HG03045 (cell line): ENCODE measurements around the gene TEX29.

Experiments used
- ATAC-seq: cut with Tn5 transposase; IDR thresholded peaks from one replicate; pipeline ENCODE4 v1.9.1; 2021; ENCODE audit warnings: mild to moderate bottlenecking, moderate library complexity; ENCODE audit not compliant: unreplicated experiment

Gene TEX29

DNA sequence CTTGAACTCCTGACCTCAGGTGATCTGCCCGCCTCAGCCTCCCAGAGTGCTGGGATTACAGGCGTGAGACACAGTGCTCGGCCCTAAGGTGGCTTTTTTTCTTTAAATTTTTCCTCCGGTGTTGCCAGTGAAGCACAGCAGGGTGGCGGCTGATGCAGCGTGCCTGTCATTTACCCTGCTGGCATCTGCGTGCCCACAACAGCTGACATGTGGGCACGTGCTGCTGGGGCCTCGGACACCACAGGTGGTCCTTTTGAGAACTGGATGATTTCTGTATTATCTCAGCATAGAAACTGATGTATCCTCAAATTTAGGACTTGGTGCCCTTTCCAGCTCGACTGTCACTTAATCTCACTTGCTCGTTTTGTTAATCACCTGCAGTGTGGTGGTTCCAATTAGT, 31.2 kb upstream of the TEX29 start:
- ATAC-seq = no peak

DNA sequence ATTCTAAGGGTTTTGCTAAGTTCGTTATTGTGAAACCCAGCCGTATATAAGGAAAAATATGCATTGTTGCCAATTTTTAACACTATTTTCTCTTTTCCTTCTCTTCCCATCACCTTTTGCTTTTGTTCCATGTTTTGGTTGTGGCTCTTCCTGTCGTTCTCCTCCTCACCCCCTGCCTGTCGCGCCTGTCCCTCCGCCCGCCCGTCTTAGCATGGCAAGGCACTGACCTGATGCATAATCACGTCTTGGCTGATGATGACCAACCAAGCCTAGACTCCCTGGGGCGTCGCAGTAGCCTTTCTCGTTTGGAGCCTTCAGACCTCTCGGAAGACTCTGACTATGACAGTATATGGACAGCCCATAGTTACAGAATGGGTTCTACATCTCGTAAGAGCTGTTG, 28.5 kb upstream of the TEX29 start:
- ATAC-seq = no peak

DNA sequence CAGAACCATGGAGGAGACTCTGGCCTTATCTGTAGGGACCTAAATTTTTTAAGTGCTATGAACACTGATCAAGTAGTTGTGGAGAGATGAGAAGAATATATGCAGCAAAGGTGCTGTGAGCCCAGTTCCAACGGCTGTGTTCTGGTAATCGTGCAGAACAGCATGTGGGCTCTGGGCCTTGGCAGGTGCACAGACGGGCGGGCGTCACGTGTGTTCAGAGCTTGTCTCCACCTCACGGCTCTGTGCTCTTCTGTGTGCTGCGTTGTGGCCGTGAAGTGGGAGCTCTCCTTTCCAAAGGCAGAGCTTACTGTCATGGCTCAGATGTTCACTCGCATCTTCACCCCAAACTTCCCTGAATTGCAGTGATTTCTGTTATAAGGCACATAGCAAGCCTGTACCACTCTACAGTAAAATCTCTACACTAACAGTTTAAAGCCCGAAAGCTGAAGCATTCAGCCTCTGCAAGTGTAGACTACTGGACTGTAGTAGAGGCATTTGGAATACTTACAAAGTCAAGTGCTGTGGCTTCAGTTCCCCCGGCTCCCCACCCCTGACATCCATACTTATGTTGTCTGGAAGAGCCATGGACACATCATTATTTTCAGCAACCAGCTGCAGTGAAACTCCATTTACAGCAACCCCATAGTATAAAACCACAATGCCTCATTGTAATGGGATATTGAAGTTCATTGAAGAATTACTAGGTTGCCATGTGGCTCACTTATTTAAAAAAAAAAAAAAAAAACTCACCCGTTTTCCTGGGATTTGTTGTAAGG, 27.5 kb upstream of the TEX29 start:
- no peak for ATAC-seq

DNA sequence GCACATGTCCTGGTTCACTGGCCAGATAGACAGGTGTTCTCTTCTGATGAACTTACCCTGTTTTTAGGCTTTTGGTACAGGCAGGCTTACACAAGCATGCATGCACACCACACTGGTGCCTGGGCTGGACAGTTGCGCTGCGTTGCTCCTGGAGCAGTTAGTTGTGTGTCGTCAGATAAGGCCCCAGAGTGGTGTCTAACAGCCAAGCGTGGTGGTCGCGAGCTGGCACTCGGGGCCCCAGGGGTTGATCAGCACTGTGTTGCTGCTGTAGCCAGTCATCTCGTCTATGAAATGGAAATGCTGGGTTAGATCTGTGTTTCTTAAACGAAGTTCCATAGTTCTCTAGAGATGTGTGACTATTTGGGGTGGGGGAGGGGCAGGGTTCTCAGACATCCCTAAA, 24.6 kb upstream of the TEX29 start:
- no peak for ATAC-seq

DNA sequence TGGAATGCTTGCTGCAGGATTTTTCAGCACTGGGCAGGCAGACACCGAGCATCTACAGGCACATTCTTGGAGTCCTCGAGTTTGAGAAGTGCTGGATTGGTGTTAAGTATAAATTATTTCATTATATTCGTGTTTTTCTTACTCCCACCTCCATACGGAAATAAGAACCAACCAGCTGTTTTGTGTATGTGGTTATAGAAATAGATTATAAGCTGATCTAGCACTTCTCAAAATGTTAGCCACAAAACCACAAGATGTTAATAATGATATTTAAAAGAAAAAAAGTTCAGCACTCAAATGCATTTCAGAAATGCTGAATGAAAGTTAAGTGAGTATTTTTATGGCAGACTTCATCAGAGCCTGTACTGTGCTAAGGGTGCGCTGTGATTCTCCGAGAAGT, 24.0 kb upstream of the TEX29 start:
- ATAC-seq = no peak

DNA sequence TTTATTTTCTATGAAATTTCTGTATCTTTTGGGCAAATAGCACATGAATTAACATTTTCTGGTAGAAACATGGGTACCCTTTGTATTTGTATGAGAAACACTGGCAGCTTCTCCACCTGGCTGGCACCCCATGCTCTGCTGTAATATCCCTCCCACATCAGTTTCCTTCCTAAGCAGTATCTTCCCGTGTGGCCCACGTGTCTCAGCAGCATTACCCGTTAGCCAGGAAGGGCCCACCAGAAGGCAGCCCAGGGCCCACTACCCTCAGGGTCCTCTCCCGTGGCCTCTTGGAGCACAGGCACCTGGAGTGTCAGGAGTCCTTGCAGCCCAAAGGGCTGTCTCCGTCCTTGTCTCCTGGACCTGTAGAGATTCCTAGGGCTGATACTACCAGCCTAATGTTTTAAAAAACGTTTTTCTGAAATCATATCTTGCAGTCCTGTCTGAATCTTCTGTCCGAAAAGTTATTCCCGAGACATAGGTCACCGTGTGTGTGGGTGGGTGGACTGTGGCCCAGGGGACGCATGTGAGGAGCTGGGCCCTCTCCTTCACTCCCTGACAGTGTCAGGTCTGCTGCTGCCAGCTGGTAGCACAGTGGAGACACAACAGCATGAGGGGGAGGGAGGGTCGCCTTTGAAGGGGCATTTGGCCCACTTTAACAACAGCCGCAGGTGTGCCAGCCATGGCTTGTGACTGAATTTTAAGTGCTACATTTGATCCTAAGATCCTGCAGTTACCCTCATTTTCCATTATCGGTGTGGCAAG, 22.0 kb upstream of the TEX29 start:
- no peak for ATAC-seq

DNA sequence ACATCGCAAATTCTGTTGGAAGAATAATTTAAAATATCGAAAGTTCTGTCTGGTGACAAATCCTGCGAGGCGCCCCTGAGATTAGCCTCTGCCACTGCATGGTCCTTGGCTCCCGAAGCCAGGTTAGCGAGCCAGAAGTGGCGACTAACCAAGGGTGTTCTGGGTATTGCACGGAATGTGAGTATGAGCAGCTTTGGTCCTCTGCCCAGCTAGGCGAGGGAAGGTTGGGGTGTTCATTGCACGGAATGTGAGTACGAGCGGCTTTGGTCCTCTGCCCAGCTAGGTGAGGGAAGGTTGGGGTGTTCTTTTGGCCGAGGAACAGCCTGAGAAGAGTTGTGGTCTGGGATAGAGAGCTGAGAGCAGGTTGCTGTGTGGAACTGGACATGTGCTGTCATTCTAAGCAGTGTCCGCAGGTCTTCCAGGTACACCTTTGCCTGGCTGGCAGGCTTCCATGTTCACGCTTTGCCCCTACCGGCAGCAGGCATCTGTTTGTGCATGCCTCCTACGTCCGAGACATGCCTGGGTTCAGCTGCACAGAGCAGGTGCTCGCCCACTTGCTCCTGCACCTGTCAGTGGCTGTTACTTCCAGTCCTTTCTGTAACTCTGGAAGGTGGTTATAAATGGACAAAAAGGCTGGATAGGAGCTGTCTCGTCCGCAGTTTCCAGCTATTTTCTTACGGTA, 18.3 kb upstream of the TEX29 start:
- no peak for ATAC-seq

DNA sequence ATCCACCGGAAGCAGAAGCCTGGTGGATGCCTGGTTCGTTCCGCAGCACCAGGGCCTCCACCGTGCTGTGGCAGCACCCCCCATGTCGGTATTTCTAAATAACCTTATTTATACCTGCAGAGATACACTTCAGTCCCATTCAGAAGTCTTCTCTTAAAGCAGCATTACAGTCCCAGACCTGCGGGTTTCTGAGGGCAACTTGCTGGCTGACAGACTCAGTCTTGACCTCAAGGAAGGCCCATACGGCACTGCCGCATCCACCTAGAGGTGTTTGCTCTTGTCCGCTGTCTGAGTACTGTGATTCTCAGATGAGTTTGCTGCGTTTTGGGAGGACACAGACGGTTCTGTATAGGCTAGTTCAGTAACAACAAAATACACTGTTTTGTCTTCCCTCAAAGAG, 16.9 kb upstream of the TEX29 start:
- ATAC-seq = peak; percentile 5

DNA sequence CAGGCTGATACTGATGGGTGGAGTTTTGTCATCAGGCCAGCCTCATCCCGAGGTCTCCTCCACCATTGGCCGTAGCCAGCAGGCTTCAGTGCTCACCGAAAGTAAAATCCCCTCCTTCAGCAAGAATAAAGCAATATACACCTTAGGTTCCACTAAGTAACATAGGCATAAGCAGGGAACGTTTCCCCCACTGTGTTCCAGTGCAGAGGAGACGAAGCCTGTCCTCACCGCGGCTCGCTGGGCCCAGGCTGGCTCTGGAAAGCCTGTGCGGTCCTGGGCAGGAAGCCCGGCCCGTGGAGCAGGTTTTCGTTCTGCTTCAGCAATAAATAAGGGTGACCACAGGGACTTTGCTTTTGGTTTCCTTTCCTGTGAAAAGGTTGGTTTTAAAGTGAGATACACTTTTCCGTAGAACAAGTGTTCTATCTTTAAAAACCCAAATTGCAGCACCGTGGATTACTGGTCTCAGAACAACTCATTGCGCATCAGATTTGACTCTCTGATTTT, 16.3 kb upstream of the TEX29 start:
- peak; percentile 88 for ATAC-seq

DNA sequence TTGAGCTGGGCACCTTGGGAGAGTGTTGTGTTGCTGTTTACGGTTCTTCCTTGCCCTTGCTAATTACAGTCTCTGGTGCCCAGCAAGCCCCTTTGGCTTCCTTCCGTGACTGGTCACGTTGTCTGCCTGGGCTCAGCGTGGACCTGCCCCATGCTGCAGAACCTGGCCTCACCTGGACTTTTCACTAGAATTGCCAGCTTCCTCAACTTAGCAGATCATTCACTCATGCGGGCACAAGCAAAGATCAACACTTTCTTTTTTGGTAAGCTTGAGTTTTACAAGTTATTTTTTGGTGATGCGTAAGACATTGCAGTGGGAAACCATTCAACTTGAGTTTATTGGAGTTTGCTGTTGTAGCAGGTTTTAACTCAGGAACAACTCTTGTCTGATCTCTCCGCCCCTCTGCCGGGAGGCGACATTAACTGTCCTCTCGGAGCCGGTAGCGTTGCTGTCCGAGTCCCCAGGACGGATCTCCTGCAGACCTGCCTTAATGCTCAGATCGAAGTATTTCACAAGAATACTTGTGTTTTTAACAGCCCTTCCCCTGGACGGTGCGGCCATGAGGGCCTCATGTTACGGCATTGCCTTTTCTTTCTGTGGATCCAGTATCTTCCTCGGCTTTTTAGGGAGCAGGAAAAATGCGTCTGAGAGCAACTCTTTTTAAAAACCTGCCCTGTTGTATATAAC, 15.7 kb upstream of the TEX29 start:
- ATAC-seq = no peak

DNA sequence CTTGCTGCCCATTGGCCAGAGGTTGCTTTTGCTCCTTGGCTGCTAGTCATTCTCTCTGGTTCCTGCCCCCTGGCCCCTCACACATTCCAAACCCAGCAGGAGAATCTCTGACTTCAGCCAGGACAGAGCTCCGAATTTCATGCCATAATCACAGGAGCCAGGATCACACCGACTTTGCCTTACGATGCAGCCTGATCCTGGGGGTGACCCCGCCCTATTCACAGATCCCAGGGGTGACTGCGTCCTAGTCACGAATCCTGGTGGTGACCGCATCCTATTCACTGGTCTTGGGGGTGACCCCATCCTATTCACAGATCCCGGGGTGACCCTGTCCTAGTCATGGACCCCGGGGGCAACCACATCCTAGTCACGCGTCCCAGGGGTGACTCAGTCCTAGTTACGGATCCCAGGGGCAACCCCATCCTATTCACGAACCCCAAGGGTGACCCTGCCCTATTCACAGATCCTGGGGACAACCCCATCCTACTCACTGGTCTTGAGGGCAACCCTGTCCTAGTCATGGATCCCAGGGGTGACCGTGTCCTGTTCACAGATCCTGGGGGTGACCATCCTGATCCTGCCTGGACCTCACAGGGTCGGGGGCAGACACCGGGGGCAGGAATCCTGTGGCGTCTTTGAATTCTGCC, 7.4 kb upstream of the TEX29 start:
- no peak for ATAC-seq

DNA sequence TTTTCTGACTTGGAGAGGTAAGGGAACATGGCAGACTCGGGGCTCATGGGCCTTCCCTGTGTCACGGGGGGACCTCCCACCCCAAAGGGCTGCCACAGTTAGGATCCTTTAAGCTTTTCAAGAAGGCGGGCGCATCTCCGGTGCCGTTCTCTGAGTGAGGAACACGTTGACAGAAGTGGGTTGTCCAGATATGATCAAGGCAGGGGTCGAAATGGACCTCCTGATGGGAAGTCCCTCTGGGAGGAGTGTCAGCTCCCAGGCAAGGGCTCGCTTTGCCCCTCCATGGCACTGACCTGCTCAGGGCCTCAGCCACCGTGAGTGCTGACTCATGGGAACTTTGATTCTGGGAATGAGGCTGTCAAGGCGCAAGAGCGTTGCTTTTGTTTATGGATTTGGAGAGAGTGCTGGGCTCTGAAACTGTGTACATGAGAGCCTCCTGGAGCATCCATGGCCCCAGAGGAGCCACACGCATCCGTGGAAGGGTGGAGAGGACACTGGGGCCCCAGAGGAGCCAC, 6.5 kb upstream of the TEX29 start:
- ATAC-seq = no peak

DNA sequence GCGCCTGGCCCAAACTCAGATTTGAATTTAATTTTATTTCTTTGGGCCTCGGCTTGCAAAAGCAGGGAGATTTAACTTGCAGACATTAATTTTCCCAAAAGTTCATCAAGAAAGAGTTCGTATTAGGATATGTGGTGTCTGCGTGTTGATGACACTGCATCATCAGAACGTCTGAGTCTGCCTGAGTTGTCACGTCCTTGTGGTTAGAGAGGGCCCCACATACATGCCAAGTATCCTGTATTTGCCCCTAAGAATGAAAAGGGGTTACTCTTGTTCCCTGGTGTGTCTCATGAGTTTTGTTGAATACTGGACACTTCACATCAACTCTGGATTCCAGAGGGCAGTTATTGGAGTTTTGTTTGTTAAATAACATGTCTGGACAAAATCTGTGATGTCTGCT, 5.6 kb upstream of the TEX29 start:
- no peak for ATAC-seq

DNA sequence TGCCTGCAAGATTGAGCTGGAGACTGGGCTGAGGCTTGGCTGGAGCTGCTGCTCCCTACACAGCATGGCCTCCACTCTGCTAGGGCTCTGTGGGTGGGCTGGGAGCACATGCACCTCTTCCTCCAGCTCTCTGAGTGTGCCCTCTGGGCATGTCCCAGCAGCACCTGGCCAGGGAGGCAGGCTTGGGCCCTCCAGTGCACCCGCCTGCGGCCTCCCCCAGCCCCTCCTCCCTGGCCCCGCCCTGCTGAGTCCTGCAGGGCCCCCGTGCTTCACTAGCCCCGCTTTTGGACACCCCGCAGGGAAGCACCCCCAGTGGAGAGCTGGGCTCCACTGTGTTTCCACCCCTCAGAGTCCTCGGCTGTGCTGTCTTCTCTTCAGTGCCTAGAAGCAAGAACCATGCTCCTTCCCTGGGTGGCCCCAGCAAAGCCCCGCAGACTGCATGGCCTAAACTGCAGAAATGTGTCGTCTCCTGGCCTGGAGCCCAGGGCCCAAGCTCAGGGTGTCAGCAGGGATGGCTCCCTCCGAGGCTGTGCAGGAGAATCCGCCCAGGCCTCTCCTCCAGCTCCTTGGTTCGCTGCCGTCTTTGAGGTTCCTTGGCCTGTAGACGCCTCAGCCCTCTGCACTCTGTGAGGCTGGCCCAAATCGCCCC, 5.0 kb upstream of the TEX29 start:
- ATAC-seq = no peak

DNA sequence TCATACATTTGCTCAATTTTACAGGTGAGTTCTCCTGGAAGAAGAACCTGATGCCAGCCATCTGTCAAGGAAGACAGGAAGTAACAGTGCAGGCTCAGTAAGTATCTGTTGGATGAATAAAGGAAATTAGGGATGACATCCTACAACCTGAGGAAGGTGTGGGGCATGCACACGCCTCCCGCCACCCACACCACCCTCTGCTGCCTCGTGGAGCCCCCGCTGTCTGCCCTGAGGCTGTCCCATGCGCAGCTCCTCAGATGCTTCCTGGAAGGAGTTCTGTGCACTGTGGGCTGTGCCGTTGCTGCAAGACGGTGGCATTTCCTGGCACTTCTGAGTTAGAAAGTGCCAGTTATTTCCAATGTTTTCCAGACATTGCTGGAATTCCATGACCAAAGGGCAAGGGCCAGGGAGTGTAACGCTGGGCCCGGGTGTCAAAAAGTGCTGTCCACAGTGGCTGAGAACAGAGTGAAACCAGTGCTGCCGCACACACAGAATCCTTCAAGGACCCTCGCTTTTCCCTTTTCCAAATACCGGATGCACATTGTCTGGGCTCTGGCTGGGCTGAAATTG, 4.2 kb upstream of the TEX29 start:
- no peak for ATAC-seq

DNA sequence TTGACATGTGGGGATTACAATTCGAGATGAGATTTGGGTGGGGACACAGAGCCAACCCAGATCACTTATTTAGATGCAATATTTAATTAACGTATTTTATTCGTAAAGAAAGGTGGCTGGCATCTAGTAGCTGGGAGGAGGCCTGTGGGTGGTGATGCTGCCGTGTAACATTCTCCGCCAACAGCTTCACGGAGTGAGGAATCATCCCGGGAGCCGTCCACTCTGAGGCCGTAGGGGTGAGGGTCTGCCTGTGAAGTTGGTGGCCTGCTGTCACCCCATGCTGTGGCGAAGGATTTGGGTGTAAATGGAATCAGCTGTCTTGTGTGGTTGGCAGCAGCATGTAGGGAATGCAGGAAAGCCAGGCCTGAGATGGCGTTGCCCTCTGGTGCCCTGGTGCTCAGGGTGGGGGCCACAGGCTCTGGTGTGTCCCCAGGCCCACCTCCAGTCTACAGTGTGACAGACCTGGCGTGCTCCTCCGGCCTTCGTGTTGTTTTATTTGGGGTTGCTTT, 3.3 kb upstream of the TEX29 start:
- no peak for ATAC-seq

DNA sequence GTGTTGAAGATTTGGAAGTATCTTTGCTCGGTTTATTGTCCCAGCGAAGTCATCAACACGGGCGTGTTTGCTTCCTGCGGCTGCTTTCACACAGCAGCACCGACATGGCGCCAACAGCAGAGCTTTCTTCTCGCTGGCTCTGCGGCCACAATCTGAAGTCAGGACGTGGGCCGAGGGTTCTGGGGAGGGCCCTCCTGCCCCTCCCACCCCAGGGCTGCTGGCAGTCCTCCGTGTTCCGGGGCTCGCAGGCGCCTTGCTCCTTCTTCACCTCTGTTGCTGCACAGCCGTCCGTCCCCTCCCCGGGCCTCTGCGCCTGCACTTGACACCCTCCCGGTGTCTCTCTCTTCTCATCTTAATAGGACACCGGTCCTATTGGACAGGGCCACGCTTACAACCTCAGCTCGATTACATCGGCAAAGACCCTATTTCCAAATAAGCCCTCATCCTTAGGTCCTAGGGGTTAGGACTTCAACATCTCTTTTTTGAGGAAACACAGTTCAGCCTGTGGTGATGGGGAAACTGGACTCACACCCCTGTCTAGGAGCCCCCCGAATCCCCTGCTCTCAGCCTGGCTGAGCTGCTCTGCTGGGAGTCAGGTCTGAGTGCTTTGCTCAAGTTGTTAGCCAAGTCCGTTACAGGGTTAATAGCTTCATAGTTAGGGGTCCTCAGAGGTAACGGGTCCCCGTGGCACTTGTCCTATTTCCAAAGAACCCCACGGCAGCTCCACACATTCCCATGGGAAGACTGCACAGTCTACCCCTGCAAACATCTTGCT, 2.7 kb upstream of the TEX29 start:
- no peak for ATAC-seq

DNA sequence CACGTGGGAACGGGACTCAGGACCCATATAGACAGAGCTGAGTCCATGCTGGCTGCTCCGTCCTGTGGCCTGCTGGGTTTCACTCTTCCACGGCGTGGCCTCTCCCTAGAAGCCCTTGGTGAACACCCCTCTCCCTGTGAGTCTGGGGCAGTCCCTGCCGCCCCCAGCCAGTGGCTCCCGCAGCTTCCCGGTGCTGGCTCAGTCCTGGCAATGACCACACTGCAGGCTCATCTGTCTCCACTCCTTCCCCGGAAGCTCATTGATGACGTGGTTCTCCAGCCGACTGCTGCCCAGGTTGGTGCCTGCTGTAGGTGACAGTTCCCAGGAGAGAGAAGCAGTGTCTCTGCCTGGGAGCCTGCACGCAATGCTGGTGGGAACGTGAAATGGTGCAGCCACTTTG, 2.1 kb upstream of the TEX29 start:
- no peak for ATAC-seq

DNA sequence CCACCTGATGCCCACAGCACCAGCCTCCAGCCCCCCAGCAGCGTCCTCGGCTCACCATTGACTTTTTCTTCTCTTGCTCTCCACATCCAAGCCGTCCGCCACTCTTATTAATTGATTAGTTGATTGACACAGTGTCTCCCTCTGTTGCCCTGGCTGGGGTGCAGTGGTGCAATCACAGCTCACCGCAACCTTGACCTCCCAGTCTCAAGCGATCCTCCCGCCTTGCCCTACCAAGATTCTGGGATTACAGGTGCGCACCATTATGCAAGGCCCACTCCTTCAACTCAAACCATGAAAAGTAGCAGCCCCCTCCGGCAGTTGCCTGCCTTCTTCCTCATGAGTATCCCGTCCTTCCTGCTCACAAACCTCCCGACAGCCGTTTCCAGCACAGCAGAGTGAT, 921 bp upstream of the TEX29 start:
- ATAC-seq = no peak
